GM20431 (cell line): ENCODE measurements around the gene HSPA12A.

Source experiments
- in situ Hi-C: fragments of 300-500 bp; cut with MseI, MboI; formaldehyde crosslinking; loops from one replicate; pipeline ENCODE4 v1.15.0; 2020; ENCODE audit warnings: low sequenced_read_pairs; ENCODE audit not compliant: unreplicated experiment

Gene HSPA12A

GRCh38 chr10:116699471-116700150 lies 42.8 kb downstream of the HSPA12A start:
- in situ Hi-C loops: loop anchor here (25.0 kb wide), 1 partner anchor 463 kb away; no protein-coding TSS in a partner anchor

GRCh38 chr10:116699049-116699448 lies 43.3 kb downstream of the HSPA12A start:
- in situ Hi-C loops: loop anchor here (25.0 kb wide), 1 partner anchor 463 kb away; no protein-coding TSS in a partner anchor

GRCh38 chr10:116698364-116698763 lies 44.0 kb downstream of the HSPA12A start:
- in situ Hi-C loops: loop anchor here (25.0 kb wide), 1 partner anchor 464 kb away; no protein-coding TSS in a partner anchor

DNA sequence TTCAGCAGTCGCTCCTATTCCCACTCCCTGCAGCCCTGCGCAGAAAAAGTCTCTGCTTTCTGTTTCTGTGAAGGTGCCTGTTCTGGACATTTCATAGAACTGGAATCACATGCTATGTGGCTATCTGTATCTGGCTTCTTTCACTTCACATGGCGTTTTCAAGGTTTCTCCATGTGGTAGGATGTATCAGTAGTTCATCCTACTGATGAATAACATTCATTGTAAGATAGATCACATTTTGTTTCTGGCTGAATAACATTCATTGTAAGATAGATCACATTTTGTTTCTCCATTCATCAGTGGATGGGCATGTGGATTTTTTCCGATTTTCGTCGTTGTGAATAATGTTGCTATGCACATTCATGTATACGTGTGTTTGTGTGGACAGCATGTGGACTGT lies 44.5 kb downstream of the HSPA12A start:
- in situ Hi-C loops: loop anchor here (25.0 kb wide), 1 partner anchor 464 kb away; no protein-coding TSS in a partner anchor

DNA sequence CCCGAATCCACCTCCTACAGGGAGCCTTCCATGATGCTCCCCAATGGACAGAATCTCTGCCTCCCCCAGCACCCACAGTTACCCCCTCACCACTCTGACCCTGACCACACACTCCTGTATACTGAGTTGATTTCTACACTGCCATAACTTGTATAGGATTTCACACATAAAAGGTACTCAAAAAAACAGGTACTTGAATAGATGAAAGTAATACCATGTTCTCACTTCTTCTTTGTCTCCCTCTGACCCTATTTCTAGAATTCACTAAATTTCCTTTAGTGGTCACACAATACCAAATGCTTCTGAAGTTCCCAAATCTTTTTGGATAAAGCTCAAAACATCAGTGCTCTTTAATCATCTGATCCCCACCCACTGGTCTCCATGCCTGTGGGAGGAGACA lies 45.4 kb downstream of the HSPA12A start:
- in situ Hi-C loops: loop anchor here (25.0 kb wide), 1 partner anchor 465 kb away; no protein-coding TSS in a partner anchor

DNA sequence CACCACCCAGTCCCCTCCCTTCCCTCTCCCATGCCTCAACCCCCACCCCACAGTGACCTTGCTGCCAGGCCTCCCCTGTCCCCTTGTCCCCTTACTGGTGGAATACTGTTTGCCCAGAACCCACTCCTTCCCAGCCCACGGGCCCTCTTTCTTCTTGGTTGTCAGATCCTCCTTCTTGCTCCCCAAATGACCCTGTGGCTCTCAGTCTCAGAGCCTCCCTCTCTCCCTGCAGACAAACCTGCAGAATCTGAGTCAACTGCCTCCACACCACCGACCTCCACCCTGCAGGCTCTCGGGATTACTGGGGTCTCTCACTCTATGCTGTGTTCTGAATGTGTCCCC lies 47.5 kb downstream of the HSPA12A start:
- in situ Hi-C loops: loop anchor here (25.0 kb wide), 1 partner anchor 467 kb away; no protein-coding TSS in a partner anchor

DNA sequence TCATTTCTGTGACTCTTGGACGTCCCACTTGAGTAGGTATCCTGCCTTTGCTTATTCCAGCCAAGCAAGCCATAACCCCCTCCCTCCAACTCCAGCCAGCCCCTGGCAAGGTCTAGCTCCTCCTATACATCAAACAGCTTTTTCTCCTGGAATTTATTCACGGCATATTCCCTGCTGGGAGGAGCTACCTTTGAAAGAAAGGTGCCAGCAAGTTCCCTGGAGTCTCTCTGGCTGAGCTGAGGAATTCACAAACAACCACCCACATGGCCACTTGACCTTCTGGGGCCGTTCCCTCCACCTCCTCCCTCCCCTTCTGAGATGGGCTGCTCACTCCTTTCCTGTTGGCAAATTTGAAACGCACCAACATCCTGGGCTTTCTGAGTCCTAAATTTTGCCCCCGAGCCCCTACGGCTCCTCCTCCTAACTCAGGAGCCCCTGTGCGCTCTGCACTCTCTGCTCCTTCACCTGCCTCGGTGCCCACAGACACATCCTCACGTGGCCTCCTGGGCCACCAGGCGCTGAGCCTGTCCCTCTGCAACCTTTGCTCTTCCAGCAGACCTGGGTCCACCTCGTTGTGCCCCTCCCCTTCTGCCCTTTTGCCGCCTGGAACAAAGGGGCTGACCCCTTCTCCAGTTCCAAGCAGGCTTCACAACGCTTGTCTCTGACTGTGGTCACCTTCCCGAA lies 48.0 kb downstream of the HSPA12A start:
- in situ Hi-C loops: loop anchor here (25.0 kb wide), 1 partner anchor 468 kb away; no protein-coding TSS in a partner anchor

GRCh38 chr10:116692225-116692624 lies 50.1 kb downstream of the HSPA12A start:
- in situ Hi-C loops: loop anchor here (25.0 kb wide), 1 partner anchor 470 kb away; no protein-coding TSS in a partner anchor

DNA sequence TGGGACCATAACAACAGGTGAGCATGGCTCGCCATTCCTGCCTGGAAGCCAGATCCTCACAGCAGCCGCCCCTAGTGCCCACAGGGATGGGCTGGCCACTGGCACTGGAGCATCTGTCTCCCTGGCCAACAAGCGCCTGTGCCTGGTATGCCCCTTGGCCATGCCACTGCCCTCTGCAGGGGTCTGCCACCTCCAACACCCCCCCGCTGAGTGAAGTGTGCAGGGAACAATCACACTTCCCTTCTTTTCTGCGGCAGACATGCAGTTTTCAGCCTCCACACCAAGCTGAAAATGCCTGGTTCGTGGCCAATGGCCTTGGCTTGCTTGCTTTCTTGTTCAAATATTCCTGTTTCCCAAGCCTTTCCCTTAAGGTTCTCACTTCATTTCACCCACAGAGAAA lies 50.7 kb downstream of the HSPA12A start:
- in situ Hi-C loops: loop anchor here (25.0 kb wide), 1 partner anchor 471 kb away; no protein-coding TSS in a partner anchor

DNA sequence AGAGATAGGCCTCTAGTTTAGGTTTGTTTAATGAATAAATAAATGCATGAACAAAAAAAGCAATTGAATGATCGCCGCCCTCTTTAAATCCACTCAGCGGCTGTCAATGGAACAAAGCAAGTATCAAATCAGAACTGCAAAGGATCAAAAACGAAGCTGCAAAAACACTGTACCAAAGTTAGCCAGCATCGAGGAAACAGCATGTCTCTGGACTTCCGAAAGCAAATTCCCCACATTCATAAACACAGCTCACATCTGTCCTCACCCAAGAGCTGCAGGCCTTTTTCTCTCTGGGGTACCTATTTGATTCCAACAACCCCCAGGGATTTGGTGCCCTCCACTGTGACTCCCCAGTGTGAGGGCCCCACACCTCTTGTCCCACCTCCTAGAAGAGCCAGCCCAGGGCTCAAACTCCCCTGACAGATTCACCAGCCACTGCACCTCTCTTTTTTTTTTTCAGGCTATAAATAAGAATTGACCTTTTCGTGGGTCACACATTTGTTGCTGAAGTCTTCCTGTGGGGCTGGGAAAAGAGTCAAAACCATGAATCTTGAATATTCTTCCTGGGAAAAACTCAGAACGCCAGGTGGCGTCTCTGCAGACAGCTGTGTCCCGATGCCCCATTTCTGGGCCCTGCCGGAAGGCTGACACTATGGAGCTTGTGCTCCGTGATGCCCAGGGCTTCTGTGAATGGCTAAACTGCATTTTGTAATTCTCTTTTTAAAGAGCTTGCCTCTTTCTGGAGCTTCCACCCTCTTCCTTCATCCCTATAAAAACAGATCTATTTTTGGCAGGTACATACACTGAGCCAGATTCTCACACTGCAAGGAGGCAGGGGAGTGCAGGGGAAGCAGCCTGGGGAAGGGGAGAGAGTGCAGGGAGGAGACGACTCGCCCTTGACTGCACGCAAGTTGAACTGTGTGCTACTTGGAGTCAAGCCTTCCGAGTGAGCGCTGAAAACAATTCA lies 51.7 kb downstream of the HSPA12A start:
- in situ Hi-C loops: loop anchor here (25.0 kb wide), 1 partner anchor 472 kb away; no protein-coding TSS in a partner anchor

GRCh38 chr10:116689744-116690143 lies 52.6 kb downstream of the HSPA12A start:
- in situ Hi-C loops: loop anchor here (10.0 to 25.0 kb wide), 2 partner anchors 95 to 473 kb away; no protein-coding TSS in a partner anchor

GRCh38 chr10:116688741-116689495 lies 53.4 kb downstream of the HSPA12A start:
- in situ Hi-C loops: loop anchor here (10.0 to 25.0 kb wide), 2 partner anchors 96 to 473 kb away; no protein-coding TSS in a partner anchor

- in situ Hi-C loops: loop anchor here (10.0 to 25.0 kb wide), 2 partner anchors 97 to 474 kb away; no protein-coding TSS in a partner anchor
These were observed 54.1 kb downstream of the HSPA12A start for GRCh38 chr10:116688241-116688711.

DNA sequence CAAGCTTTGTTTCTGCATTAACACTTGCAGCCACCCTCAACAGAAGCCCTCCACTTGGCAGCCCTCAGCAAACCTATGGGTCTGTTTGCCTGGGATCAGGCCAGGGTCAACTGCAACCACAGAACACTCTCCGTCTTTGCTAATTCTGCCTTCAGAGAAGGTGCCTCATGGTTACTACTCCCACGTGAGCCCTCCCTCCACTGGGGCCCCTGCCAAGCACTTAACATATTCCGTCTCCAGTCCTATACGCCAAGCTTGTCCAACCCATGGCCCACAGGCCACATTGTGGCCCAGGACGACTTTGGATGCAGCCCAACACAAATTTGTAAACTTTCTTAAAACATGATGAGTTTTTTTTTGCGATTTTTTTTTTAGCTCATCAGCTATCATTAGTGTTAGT lies 54.7 kb downstream of the HSPA12A start:
- in situ Hi-C loops: loop anchor here (10.0 to 25.0 kb wide), 2 partner anchors 97 to 475 kb away; no protein-coding TSS in a partner anchor

DNA sequence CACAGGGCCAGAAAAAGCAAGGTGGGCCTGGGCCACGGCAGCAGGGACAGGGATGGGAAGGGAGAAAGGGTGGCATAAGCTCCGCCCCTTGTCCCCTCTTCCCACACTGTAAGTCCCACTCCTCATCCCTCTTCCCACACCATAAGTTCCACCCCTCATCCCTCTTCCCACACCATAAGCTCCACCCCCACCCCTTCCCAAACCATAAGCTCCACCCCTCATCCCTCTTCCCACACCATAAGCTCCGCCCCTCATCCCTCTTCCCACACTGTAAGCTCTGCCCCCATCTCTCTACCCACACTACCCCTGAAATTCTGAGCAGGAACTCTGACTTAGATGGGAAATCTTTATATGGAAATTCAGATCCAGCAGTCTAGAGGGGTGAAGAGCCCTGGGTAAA lies 55.7 kb downstream of the HSPA12A start:
- in situ Hi-C loops: loop anchor here (10.0 to 25.0 kb wide), 2 partner anchors 98 to 476 kb away; no protein-coding TSS in a partner anchor

GRCh38 chr10:116685807-116686206 lies 56.6 kb downstream of the HSPA12A start:
- in situ Hi-C loops: loop anchor here (10.0 to 25.0 kb wide), 2 partner anchors 99 to 476 kb away; no protein-coding TSS in a partner anchor

GRCh38 chr10:116684781-116685180 lies 57.6 kb downstream of the HSPA12A start:
- in situ Hi-C loops: loop anchor here (10.0 to 25.0 kb wide), 2 partner anchors 100 to 478 kb away; no protein-coding TSS in a partner anchor

- in situ Hi-C loops: loop anchor here (10.0 to 25.0 kb wide), 2 partner anchors 101 to 478 kb away; no protein-coding TSS in a partner anchor
These were observed 58.5 kb downstream of the HSPA12A start for GRCh38 chr10:116683821-116684220.
